OCI-LY3 (cell line): ENCODE data around the gene HIF3A.

Experiments used
- EZH2phosphoT487 ChIP-seq: fragments of 200-600 bp; shearing (Covaris generic); IDR thresholded peaks from 2 replicates; pipeline ENCODE4 v1.6.1; 2018; ENCODE audit warnings: antibody characterized with exemption, mixed run types, low read depth
- TF ChIP-seq, protein P1 (sequence below): fragments of 200-600, 300-600 bp; sonication (generic); IDR thresholded peaks from 2 replicates; pipeline ENCODE4 v1.5.1; 2014; ENCODE audit warnings: antibody characterized with exemption, low read length, low read depth

DNA sequence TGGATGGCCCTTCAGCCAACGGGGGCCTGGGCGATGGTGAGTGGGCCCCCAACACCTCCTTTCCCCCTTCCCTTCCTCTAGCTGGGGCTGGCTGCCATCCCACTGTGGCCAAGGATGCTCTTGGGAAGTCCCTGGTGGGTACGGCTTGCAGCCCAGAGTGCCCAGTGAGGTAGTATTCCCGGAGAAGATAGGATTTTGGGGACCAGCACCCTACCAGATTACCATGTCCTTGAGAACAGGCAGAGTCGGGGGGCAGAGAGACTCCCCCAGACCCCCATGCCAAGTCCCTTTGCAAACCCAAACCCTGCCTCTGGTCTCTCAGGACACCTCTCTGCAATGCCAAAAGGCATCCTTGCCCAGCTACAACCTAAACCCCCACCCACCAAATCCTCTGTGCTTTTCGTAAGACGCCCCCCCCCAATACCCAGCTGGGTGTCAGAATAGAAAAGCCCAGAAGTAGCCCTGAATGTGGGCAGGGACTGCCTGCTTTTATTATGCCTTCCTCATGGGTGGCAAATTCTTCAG lies 1.7 kb downstream of the HIF3A start:
- TF ChIP-seq, protein P1, sequence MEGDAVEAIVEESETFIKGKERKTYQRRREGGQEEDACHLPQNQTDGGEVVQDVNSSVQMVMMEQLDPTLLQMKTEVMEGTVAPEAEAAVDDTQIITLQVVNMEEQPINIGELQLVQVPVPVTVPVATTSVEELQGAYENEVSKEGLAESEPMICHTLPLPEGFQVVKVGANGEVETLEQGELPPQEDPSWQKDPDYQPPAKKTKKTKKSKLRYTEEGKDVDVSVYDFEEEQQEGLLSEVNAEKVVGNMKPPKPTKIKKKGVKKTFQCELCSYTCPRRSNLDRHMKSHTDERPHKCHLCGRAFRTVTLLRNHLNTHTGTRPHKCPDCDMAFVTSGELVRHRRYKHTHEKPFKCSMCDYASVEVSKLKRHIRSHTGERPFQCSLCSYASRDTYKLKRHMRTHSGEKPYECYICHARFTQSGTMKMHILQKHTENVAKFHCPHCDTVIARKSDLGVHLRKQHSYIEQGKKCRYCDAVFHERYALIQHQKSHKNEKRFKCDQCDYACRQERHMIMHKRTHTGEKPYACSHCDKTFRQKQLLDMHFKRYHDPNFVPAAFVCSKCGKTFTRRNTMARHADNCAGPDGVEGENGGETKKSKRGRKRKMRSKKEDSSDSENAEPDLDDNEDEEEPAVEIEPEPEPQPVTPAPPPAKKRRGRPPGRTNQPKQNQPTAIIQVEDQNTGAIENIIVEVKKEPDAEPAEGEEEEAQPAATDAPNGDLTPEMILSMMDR, result no peak
- TF ChIP-seq EZH2phosphoT487, result no peak
